ENCODE results near the gene BCAM.
"Not testable (repeated sequence)": the region's sequence is repeated elsewhere in the genome, so short reads cannot be mapped to it uniquely, and the experiment has no call there.

Gene BCAM

GRCh38 chr19:44848036-44848811 lies 39.3 kb downstream of the BCAM start:
- DNase-seq: peak in 2 of 58 donors; percentile 18 to 29

DNA sequence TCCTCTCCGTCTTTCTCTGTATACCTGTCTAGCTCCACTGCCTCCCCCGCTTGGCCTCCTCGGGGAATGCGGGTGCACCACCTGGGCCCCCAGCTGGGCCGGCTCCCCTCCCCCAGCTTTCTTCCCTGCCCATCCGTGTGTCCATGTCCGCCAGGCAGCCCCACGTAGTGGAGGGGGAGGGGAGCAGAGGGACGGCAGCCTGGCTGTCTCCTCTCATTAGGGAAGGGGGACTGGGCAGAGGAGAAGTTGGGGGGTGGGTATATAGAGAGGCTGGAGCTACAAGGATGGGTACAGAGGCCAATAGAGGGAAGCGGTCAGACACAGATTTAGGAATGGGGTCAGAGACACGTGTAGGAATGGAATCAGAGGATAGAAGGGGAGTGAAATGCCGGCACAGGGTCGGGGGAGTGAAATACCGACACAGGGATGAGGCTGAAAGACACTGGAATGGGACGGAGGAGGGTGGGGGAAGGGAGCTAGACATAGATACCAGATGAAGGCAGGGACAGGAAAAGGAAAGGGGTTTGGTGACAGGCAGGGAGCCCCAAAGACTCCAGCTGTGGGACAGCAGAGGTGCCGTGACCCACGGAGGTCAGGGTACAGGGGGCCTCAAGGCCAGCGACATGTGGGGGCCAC lies 40.0 kb downstream of the BCAM start:
- DNase-seq: peak in 1 of 58 donors; percentile 6

- DNase-seq: no peak
Observed at GRCh38 chr19:44850641-44851109, 41.8 kb downstream of the BCAM start.

GRCh38 chr19:44851427-44851826 lies 42.5 kb downstream of the BCAM start:
- no peak for DNase-seq

DNA sequence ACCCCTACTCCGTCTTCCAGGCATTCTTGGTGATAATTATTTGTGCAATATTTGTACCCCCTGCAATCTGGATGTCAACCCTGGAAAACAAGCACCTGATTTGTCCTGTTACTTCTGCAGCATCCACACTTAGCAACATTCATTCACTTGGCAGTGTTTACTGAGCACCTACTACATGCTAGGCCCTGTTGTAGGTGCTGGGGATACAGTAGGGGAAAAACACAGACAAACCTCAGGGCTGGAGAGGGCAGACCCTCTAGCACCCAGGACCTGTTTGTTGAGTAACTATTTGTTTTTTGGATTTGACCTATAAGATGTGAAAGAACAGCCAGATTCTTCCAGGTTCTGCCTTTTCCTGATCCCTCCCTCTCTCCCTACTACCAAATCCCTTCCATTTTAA lies 46.7 kb downstream of the BCAM start:
- DNase-seq: no peak

DNA sequence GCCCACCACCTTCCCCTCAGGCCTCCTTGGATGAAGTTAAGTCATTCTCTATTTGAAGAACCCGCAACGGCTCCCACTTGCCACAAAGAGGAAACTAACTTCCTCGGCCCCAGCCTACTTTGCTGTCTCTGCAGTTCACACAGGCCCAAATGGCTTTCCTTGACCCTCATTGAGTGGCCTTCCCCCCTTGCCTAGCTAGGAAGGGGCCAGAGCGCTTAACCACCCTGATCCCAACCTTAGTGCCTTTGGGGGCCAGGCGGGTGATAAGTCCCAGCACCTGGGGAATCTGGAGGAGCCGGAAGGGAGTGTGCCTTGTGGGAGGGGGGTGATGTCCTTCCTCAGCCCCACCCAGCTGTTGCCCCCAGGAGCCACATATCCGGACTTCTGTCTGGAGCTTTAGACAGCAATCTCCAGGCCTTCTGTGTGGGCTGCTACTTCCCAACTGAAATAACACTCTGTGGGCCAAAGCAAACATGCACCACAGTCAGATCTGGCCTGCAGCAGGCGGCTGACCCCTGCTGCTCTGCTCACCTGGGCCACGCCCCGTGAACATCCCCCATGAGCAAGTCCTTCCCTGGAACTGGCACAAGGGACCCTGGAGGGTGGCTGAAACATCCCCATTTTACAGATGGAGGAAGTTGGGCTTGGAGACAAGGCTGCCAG lies 47.6 kb downstream of the BCAM start:
- DNase-seq: no peak

DNA sequence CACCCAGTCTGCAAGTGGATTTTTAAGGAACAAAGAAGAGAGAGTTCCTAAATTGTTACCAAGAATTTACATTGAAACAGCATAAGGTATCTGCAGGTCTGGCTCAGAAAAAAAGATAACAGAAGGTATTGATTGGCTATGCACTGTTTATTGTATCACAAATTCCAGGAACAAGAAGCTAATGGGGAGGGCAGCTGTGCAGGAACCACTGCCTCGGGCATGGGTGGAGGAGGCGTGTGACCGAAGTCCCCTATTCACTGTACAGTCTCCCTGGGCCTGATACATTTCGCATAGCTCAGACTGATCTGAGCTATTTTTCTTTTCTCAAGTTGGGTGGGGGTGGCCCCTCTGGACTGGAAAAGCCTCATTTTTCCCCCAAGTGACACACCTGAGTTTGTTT lies 48.9 kb downstream of the BCAM start:
- DNase-seq: no peak

- not testable (repeated sequence) for DNase-seq
Observed at GRCh38 chr19:44861576-44861975, 52.7 kb downstream of the BCAM start.

DNA sequence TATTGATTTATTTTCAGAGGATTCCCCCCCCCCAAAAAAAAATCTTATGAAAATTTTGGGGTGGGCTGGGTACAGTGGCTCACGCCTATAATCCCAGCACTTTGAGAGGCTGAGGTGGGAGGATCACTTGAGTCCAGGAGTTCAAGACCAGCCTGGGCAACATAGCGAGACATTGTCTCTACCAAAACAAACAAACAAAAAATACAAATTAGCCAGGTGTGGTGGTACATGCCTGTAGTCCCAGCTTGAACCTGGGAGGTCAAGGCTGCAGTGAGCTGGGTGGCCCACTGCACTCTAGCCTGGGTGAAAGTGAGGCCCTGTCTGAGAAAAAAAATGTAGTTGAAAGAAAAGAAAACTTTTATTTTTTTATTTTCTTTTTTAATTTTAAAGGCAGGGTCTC lies 55.1 kb downstream of the BCAM start:
- no peak for DNase-seq

DNA sequence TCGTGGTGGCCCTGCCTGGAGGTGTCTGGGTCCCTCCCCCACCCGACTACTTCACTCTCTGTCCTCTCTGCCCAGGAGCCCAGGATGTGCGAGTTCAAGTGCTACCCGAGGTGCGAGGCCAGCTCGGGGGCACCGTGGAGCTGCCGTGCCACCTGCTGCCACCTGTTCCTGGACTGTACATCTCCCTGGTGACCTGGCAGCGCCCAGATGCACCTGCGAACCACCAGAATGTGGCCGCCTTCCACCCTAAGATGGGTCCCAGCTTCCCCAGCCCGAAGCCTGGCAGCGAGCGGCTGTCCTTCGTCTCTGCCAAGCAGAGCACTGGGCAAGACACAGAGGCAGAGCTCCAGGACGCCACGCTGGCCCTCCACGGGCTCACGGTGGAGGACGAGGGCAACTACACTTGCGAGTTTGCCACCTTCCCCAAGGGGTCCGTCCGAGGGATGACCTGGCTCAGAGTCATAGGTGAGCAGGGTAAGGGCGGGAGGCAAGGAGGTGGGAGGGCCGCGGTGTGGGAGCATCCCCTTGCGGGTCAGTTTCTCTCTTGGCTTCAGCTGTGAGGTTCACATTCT lies 56.4 kb downstream of the BCAM start:
- DNase-seq: peak in 19 of 58 donors; percentile 5 to 56 (median 21)

DNA sequence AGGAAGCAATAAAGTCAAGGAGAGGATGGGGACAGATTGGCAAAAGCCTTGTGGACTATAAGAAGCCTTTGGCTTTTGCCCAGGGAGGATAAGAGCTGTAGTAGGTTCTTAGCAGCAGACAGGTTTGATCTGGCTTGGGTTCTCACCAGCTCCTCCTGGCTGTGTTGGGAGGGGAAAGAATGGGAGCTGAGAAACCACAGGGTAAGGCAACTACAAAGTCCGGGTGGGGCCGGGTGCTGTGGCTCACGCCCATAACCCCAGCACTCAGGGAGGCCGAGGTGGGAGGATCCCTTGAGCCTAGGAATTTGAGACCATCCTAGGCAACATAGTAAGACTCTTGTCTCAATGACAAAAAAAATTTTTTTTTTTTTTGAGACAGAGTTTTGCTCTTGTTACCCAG lies 57.8 kb downstream of the BCAM start:
- no peak for DNase-seq

GRCh38 chr19:44867578-44867977 lies 58.7 kb downstream of the BCAM start:
- DNase-seq: no peak

GRCh38 chr19:44869733-44870470 lies 61.0 kb downstream of the BCAM start:
- DNase-seq: peak in 5 of 58 donors; percentile 6 to 19 (median 12)
